22Rv1 (cell line): Measurements from ENCODE around the gene PEX14.

ENCODE experiments used
- CTCF ChIP-seq: fragments of 450-650 bp; IDR thresholded peaks from 2 replicates; pipeline ENCODE4 v1.5.1; 2017; ENCODE audit warnings: mild to moderate bottlenecking
- ZFX ChIP-seq: fragments of 450-650 bp; IDR thresholded peaks from 2 replicates; pipeline ENCODE4 v1.6.1; 2017; ENCODE audit warnings: antibody characterized with exemption, borderline replicate concordance

- no peak for TF ChIP-seq CTCF
- TF ChIP-seq ZFX, result no peak
Measured at GRCh38 chr1:10649517-10650201, 174.9 kb downstream of the PEX14 start.
